Measurements from ENCODE around the gene AP1S2. TPM values are rescaled to one million over a fixed set of nuclear protein-coding genes. Genes with fewer than 3 reads are reported as not detected.

AP1S2 gene
- total RNA-seq, 2 donors from 2014 or later: 61.6 to 155 TPM

DNA sequence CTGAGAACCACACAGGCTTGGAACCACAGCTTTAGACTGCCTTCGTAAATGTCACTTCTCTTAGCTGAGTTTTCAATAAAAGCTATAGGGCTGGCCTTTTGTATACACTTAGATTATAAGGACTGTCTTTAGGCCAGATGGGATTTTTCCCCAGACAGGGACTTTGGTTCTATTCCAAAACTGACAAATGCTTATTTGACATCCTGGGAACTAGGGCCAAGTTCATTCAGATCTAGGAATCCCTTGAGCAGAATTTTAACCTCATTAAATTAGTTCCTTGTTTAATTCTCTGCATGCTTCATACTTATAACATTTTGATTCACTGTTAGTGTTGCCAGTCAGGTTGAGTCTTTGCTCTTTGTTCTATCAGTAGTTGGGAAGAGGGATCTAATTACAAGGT is 41.2 kb downstream of the AP1S2 start:
- Histone ChIP-seq H3K4me3 (no peak overlapping the region), H3K4me1 (ENCODE audit: control insufficient read depth in 1 of 2, low read depth in 2 of 2) (no peaks in the 10 kb centered on the region), H3K9me3 (no peaks in the 10 kb centered on the region), H3K27me3 (replicated peaks; ENCODE audit: insufficient read depth) (no peaks in the 10 kb centered on the region), H3K27ac (no peak overlapping the region), H3K36me3 (peaks cover 5% of the 10 kb centered on the region)
- ATAC-seq (ENCODE audit: insufficient number of reproducible peaks, low FRiP score, low read depth) (no peak), DNase-seq (ENCODE audit: low spot score) (no peak)
- no peak for TF ChIP-seq CTCF (IDR thresholded peaks at IDR 0.05)

GRCh38 chrX:15812192-15812938 is 42.2 kb downstream of the AP1S2 start:
- ATAC-seq (ENCODE audit: insufficient number of reproducible peaks, low FRiP score, low read depth): no peak
- TF ChIP-seq CTCF (IDR thresholded peaks at IDR 0.05): no peak

GRCh38 chrX:15808254-15808653 is 46.4 kb downstream of the AP1S2 start:
- Histone ChIP-seq H3K9me3 (no peaks in the 10 kb centered on the region), H3K36me3 (peaks cover 3% of the 10 kb centered on the region), H3K27ac (no peak overlapping the region)

More at GRCh38 chrX:15812192-15812938, 42.2 kb downstream of the AP1S2 start:
- no peak for DNase-seq (ENCODE audit: low spot score)
- no peaks in the 10 kb centered on the region for H3K9me3 ChIP-seq
- H3K27me3 ChIP-seq (replicated peaks; ENCODE audit: insufficient read depth): no peaks in the 10 kb centered on the region
- H3K36me3 ChIP-seq: peaks cover 5% of the 10 kb centered on the region
- H3K4me1 ChIP-seq (ENCODE audit: control insufficient read depth in 1 of 2, low read depth in 2 of 2): no peaks in the 10 kb centered on the region
- no peak overlapping the region for H3K27ac ChIP-seq
- H3K4me3 ChIP-seq: no peak overlapping the region

GRCh38 chrX:15804563-15804962 is 50.0 kb downstream of the AP1S2 start:
- no peak overlapping the region for H3K4me3 ChIP-seq
- no peaks in the 10 kb centered on the region for H3K4me1 ChIP-seq (ENCODE audit: control insufficient read depth in 1 of 2, low read depth in 2 of 2)
- no peaks in the 10 kb centered on the region for H3K27me3 ChIP-seq (replicated peaks; ENCODE audit: insufficient read depth)
- no peak for TF ChIP-seq CTCF (IDR thresholded peaks at IDR 0.05)
- H3K27ac ChIP-seq: peak overlapping the region in 1 of 2 donors; percentile 15
- no peak for DNase-seq (ENCODE audit: low spot score)
- no peaks in the 10 kb centered on the region for H3K36me3 ChIP-seq
- ATAC-seq (ENCODE audit: insufficient number of reproducible peaks, low FRiP score, low read depth): no peak
- no peaks in the 10 kb centered on the region for H3K9me3 ChIP-seq

More at GRCh38 chrX:15808254-15808653, 46.4 kb downstream of the AP1S2 start:
- no peaks in the 10 kb centered on the region for H3K27me3 ChIP-seq (replicated peaks; ENCODE audit: insufficient read depth)
- ATAC-seq (ENCODE audit: insufficient number of reproducible peaks, low FRiP score, low read depth): no peak
- H3K4me3 ChIP-seq: no peak overlapping the region
- no peak for DNase-seq (ENCODE audit: low spot score)
- TF ChIP-seq CTCF (IDR thresholded peaks at IDR 0.05): no peak
- no peaks in the 10 kb centered on the region for H3K4me1 ChIP-seq (ENCODE audit: control insufficient read depth in 1 of 2, low read depth in 2 of 2)

- no peaks in the 10 kb centered on the region for H3K36me3 ChIP-seq
- H3K27me3 ChIP-seq (replicated peaks; ENCODE audit: insufficient read depth): no peaks in the 10 kb centered on the region
- no peaks in the 10 kb centered on the region for H3K9me3 ChIP-seq
- no peak overlapping the region for H3K4me3 ChIP-seq
- no peak for DNase-seq (ENCODE audit: low spot score)
- TF ChIP-seq CTCF (IDR thresholded peaks at IDR 0.05): no peak
- H3K4me1 ChIP-seq (ENCODE audit: control insufficient read depth in 1 of 2, low read depth in 2 of 2): no peaks in the 10 kb centered on the region
- no peak overlapping the region for H3K27ac ChIP-seq
- ATAC-seq (ENCODE audit: insufficient number of reproducible peaks, low FRiP score, low read depth): no peak
Measured at GRCh38 chrX:15797707-15798106, 56.9 kb downstream of the AP1S2 start.
